Measurements from ENCODE around the gene NBL1. TPM values are rescaled to one million over a fixed set of nuclear protein-coding genes. Genes with fewer than 3 reads are reported as not detected.

Gene NBL1
- total and polyA plus RNA-seq, 2 experiments from 2014 or later, result 22.3 to 46.9 TPM

DNA sequence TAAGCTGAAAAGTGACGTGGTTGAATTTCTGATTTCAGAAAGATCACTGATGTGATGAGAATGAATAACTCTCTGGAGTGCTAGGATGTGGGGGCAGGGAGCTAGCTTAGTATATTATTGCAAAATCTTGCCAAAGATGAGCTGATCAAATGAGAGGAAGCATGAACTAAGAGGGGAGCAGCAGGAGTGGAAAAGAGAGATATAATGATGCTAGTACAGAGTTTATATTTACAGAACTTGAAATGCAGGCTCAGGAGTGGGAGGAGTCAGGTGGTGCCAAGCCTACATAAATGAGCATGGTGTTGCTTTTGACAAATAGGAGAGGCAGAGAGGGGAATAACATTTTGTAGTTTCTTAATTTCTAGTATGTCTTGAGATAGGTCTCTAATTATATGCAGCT is 38.1 kb upstream of the NBL1 start:
- Histone ChIP-seq H2AFZ (no peak overlapping the region), H3K79me2 (peaks cover 98% of the 10 kb centered on the region), H3K4me3 (no peak overlapping the region), H3K9me2 (replicated peaks; ENCODE audit: insufficient read depth) (no peaks in the 10 kb centered on the region), H4K20me1 (ENCODE audit: insufficient read depth, poor library complexity, severe bottlenecking) (peaks cover 46% of the 10 kb centered on the region), H3K4me1 (ENCODE audit: insufficient read depth) (no peaks in the 10 kb centered on the region), H3K36me3 (replicated peaks; ENCODE audit: insufficient read depth, low read depth) (no peaks in the 10 kb centered on the region), H3K27ac (no peak overlapping the region), H3K4me2 (no peak overlapping the region), H3K9me3 (ENCODE audit: low read depth) (no peaks in the 10 kb centered on the region), H3K27me3 (no peaks in the 10 kb centered on the region)
- DNase-seq (ENCODE audit: low spot score), result no peak
- TF ChIP-seq, protein P1, sequence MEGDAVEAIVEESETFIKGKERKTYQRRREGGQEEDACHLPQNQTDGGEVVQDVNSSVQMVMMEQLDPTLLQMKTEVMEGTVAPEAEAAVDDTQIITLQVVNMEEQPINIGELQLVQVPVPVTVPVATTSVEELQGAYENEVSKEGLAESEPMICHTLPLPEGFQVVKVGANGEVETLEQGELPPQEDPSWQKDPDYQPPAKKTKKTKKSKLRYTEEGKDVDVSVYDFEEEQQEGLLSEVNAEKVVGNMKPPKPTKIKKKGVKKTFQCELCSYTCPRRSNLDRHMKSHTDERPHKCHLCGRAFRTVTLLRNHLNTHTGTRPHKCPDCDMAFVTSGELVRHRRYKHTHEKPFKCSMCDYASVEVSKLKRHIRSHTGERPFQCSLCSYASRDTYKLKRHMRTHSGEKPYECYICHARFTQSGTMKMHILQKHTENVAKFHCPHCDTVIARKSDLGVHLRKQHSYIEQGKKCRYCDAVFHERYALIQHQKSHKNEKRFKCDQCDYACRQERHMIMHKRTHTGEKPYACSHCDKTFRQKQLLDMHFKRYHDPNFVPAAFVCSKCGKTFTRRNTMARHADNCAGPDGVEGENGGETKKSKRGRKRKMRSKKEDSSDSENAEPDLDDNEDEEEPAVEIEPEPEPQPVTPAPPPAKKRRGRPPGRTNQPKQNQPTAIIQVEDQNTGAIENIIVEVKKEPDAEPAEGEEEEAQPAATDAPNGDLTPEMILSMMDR (IDR thresholded peaks at IDR 0.05; ENCODE audit: poor library complexity), result no peak
- TF ChIP-seq EZH2phosphoT487 (IDR thresholded peaks at IDR 0.05; ENCODE audit: low read depth, severe bottlenecking, unreplicated experiment) (no peak), EZH2 (IDR thresholded peaks at IDR 0.05; ENCODE audit: borderline replicate concordance) (no peak)
- WGBS (ENCODE audit: low lambda C conversion rate, missing lambda C conversion rate), result 93% methylated on average over 1 of the region's 1 CpG

DNA sequence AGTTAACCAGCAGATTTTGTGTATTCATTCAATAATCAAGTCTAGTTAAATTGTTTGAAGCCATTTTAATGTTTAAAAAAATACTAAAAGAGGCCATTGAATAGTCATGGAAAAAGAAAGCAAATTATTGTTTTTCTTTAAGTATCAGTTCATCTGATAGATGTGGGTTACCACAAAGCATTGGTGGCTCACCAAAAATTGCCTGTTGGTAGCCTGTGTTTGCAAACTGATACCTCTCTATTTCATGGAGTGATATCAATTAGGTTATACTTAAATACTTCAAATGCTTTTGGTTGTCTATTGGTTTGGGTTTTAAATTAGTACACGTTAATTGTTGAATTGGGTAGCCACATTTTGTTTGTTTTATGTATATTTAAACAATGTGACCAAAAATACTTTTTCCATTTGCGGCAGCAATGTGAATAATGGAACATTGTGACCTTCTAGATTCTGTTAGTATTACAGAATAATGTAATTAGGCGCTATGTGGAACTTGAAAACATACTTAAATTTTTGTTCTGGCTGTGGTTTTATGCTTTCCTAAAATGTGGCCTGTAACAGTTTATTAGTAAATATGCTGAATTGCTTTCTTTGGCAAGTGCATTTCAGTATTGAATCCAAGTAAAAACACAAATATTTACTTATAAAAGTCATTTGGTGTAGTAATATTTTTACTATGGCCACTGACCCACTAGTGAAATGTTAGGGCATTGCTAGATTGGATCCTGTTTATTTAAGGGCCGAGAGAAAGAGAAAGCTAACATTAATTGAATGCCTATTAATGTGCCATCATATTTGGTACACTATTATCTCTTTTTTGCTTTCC is 37.1 kb upstream of the NBL1 start:
- Histone ChIP-seq H2AFZ (no peak overlapping the region), H3K4me2 (no peak overlapping the region), H3K79me2 (peaks cover 98% of the 10 kb centered on the region), H3K4me3 (no peak overlapping the region), H3K27me3 (no peaks in the 10 kb centered on the region), H3K4me1 (ENCODE audit: insufficient read depth) (no peaks in the 10 kb centered on the region), H3K9me2 (replicated peaks; ENCODE audit: insufficient read depth) (no peaks in the 10 kb centered on the region), H3K36me3 (replicated peaks; ENCODE audit: insufficient read depth, low read depth) (no peaks in the 10 kb centered on the region), H3K9me3 (ENCODE audit: low read depth) (no peaks in the 10 kb centered on the region), H4K20me1 (ENCODE audit: insufficient read depth, poor library complexity, severe bottlenecking) (peaks cover 38% of the 10 kb centered on the region), H3K27ac (no peak overlapping the region)
- TF ChIP-seq EZH2 (IDR thresholded peaks at IDR 0.05; ENCODE audit: borderline replicate concordance) (no peak), EZH2phosphoT487 (IDR thresholded peaks at IDR 0.05; ENCODE audit: low read depth, severe bottlenecking, unreplicated experiment) (no peak)
- TF ChIP-seq, protein P1 (IDR thresholded peaks at IDR 0.05; ENCODE audit: poor library complexity), result no peak
- DNase-seq (ENCODE audit: low spot score), result no peak
- WGBS (ENCODE audit: low lambda C conversion rate, missing lambda C conversion rate), result 71% methylated on average over 4 of the region's 4 CpGs

DNA sequence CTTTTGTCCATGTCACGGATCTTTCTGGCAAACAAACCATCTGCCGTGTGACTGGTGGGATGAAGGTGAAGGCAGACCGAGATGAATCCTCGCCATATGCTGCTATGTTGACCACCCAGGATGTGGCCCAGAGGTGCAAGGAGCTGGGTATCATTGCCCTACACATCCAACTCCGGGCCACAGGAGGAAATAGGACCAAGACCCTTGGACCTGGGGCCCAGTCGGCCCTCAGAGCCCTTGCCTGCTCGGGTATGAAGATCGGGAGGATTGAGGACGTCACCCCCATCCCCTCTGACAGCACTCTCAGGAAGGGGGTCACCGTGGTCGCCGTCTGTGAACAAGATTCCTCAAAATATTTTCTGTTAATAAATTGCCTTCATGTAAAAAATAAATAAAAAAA is 35.9 kb upstream of the NBL1 start:
- H3K79me2 ChIP-seq, result peaks cover 98% of the 10 kb centered on the region
- TF ChIP-seq EZH2 (IDR thresholded peaks at IDR 0.05; ENCODE audit: borderline replicate concordance) (no peak), EZH2phosphoT487 (IDR thresholded peaks at IDR 0.05; ENCODE audit: low read depth, severe bottlenecking, unreplicated experiment) (no peak)
- TF ChIP-seq, protein P1 (IDR thresholded peaks at IDR 0.05; ENCODE audit: poor library complexity), result no peak
- H3K27ac ChIP-seq, result no peak overlapping the region
- no peak for DNase-seq (ENCODE audit: low spot score)
- H3K36me3 ChIP-seq (replicated peaks; ENCODE audit: insufficient read depth, low read depth), result no peaks in the 10 kb centered on the region
- peaks cover 29% of the 10 kb centered on the region for H4K20me1 ChIP-seq (ENCODE audit: insufficient read depth, poor library complexity, severe bottlenecking)
- H2AFZ ChIP-seq, result no peak overlapping the region
- no peaks in the 10 kb centered on the region for H3K27me3 ChIP-seq
- 90% methylated on average over 12 of the region's 12 CpGs for WGBS (ENCODE audit: low lambda C conversion rate, missing lambda C conversion rate)
- no peak overlapping the region for H3K4me3 ChIP-seq
- H3K4me1 ChIP-seq (ENCODE audit: insufficient read depth), result no peaks in the 10 kb centered on the region
- no peaks in the 10 kb centered on the region for H3K9me2 ChIP-seq (replicated peaks; ENCODE audit: insufficient read depth)
- H3K9me3 ChIP-seq (ENCODE audit: low read depth), result no peaks in the 10 kb centered on the region
- H3K4me2 ChIP-seq, result no peak overlapping the region
